Measurements from ENCODE around the gene BMPER.

Gene BMPER

DNA sequence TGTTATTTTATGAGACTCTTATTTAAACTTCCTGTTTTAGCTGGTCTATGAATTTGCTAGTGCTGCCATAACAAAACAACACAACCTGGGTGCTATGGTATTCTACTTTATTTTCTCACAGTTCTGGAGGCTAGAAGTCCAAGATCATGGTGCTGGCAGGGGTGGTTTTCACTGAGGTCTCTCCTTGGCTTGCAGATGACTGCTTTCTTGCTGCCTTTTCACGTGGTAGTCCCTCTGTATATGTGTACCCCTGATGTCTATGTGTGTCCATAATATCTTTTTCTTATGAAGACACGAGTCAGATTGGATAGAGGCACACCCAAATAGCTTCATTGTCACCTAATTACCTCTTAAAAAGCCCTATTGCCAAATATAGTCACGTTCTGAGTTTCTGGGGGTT is 270.5 kb downstream of the BMPER start:
- H3K27me3 ChIP-seq (ENCODE audit: control insufficient read depth, insufficient read depth, low read length), result no peaks in the 10 kb centered on the region
- H3K9me3 ChIP-seq (ENCODE audit: control insufficient read depth, low read length), result no peaks in the 10 kb centered on the region
- H3K4me1 ChIP-seq (ENCODE audit: control insufficient read depth, insufficient read depth, low read length), result no peaks in the 10 kb centered on the region
- no peak overlapping the region for H3K9ac ChIP-seq (ENCODE audit: low read length)
- H3K36me3 ChIP-seq (ENCODE audit: control insufficient read depth, insufficient read depth, low read length), result no peaks in the 10 kb centered on the region
- H3K4me3 ChIP-seq (ENCODE audit: low read length), result no peak overlapping the region

DNA sequence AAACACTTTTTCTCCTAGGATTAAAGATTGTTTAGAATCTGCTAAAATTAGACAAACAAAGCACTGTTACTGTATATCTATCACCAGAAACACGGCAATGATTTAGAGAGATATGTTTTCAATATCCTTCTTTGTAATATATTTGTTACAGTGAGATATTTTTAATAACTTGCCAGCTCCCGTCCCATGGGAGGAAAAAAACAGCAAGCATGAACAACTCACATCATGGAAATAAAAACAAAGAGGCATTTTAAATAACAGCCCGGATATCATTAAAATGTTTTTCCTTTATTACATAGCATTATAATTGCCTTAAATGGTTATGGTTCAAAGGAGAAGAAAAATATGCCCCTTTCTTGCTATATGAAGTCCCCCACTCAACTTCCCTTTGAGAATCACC is 272.1 kb downstream of the BMPER start:
- Histone ChIP-seq H3K27me3 (ENCODE audit: control insufficient read depth, insufficient read depth, low read length) (no peaks in the 10 kb centered on the region), H3K9me3 (ENCODE audit: control insufficient read depth, low read length) (no peaks in the 10 kb centered on the region), H3K4me1 (ENCODE audit: control insufficient read depth, insufficient read depth, low read length) (no peaks in the 10 kb centered on the region), H3K4me3 (ENCODE audit: low read length) (no peak overlapping the region), H3K36me3 (ENCODE audit: control insufficient read depth, insufficient read depth, low read length) (no peaks in the 10 kb centered on the region), H3K9ac (ENCODE audit: low read length) (no peak overlapping the region)

DNA sequence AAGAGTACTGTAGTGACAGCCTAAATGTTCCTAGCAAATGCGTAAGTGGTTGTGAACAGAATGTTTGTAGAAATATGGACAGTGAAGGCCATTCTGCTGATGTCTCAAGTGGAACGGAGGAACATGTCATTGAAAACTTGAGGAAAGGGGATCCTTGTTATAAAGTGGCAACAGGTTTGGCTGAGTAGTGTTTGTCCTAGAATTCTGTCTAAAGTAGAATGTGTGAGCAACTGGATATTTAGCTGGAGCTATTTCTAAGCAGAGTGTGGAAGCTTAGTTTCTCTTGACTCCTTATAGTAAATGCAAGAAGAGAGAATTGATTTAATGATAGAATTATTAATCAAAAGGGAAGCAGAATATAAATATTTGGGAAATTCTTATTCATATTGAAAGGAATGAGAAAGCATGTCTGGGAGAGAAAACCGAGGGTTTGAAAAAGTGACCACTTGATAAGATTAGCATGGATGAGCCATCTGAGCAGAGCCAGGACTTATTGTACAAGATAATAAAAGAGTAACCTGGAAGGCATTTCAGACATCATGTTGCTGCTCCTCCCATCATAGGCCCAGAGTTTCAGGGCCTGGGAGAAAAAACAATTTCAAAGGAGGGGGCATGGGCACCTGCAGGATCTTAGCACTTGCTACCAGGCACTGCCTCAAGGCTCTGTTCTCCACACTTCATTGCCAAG is 276.1 kb downstream of the BMPER start:
- Histone ChIP-seq H3K4me1 (ENCODE audit: control insufficient read depth, insufficient read depth, low read length) (no peaks in the 10 kb centered on the region), H3K27me3 (ENCODE audit: control insufficient read depth, insufficient read depth, low read length) (no peaks in the 10 kb centered on the region), H3K9ac (ENCODE audit: low read length) (no peak overlapping the region), H3K9me3 (ENCODE audit: control insufficient read depth, low read length) (no peaks in the 10 kb centered on the region), H3K4me3 (ENCODE audit: low read length) (no peak overlapping the region), H3K36me3 (ENCODE audit: control insufficient read depth, insufficient read depth, low read length) (no peaks in the 10 kb centered on the region)

GRCh38 chr7:34184466-34184865 is 279.1 kb downstream of the BMPER start:
- H3K4me1 ChIP-seq (ENCODE audit: control insufficient read depth, insufficient read depth, low read length), result no peaks in the 10 kb centered on the region
- H3K9me3 ChIP-seq (ENCODE audit: control insufficient read depth, low read length), result no peaks in the 10 kb centered on the region
- H3K36me3 ChIP-seq (ENCODE audit: control insufficient read depth, insufficient read depth, low read length), result no peaks in the 10 kb centered on the region
- H3K27me3 ChIP-seq (ENCODE audit: control insufficient read depth, insufficient read depth, low read length), result no peaks in the 10 kb centered on the region
- H3K4me3 ChIP-seq (ENCODE audit: low read length), result no peak overlapping the region
- no peak overlapping the region for H3K9ac ChIP-seq (ENCODE audit: low read length)

DNA sequence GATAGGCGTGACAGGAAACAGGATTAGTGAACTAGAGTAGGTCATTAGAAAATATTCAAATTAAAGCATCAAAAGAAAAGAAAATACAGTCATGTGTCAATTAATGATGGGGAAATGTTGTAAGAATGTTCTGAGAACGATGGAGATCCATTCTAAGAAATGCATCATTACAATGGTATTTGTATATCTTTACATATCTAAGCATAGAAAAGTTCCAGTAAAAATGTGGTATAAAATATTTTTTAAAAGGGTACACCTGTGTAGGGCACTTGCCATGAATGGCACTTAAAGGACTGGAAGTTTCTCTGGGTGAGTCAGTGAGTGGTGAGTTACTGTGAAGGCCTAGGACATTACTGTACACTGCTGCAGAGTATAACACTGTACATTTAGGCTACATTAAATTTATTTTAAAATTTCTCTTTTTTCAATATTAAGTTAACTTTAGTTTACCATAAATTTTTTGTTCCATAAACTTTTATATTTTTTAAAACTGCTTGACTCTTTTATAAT is 282.5 kb downstream of the BMPER start:
- Histone ChIP-seq H3K9me3 (ENCODE audit: control insufficient read depth, low read length) (no peaks in the 10 kb centered on the region), H3K27me3 (ENCODE audit: control insufficient read depth, insufficient read depth, low read length) (no peaks in the 10 kb centered on the region), H3K36me3 (ENCODE audit: control insufficient read depth, insufficient read depth, low read length) (no peaks in the 10 kb centered on the region), H3K4me3 (ENCODE audit: low read length) (no peak overlapping the region), H3K4me1 (ENCODE audit: control insufficient read depth, insufficient read depth, low read length) (no peaks in the 10 kb centered on the region), H3K9ac (ENCODE audit: low read length) (no peak overlapping the region)

DNA sequence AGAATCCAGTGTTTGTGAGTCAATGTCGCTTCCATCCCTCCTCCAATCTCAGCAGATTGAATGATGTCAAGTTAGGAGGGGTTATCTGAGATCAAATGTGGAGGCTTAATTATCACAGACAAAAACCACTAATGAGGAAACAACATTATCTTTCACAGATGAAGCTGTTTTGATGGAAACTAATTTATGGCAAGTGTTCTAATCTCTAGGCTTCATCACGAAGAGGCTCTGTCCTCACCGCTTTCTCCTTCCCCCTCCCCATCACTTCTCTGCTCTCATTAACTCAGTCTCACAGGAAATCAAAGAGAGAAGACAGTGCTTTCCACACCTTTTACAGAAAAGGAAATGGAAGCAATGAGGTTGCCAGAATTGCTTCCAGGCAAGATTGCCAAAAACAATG is 283.7 kb downstream of the BMPER start:
- Histone ChIP-seq H3K4me1 (ENCODE audit: control insufficient read depth, insufficient read depth, low read length) (no peaks in the 10 kb centered on the region), H3K9me3 (ENCODE audit: control insufficient read depth, low read length) (no peaks in the 10 kb centered on the region), H3K4me3 (ENCODE audit: low read length) (no peak overlapping the region), H3K36me3 (ENCODE audit: control insufficient read depth, insufficient read depth, low read length) (no peaks in the 10 kb centered on the region), H3K9ac (ENCODE audit: low read length) (no peak overlapping the region), H3K27me3 (ENCODE audit: control insufficient read depth, insufficient read depth, low read length) (no peaks in the 10 kb centered on the region)

DNA sequence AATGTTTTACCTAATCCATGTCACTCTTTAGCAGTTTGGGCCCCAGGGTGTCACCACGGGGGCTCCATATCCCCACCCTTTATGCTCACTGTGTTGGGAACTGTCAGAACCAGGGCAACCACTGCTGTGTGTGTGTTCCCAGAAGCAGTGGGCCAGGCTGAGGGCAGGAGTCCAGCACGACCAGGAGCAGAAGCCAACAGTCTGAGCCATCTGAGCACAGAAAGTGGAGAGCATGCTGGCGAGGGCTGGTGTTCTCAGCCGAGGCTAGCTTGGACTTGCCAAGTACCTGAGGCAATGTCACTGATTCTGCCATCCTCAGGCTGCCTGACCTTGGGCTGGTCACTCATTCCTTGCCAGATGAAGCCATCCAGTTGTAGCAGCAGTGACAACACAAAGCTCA is 285.0 kb downstream of the BMPER start:
- Histone ChIP-seq H3K9ac (ENCODE audit: low read length) (no peak overlapping the region), H3K4me1 (ENCODE audit: control insufficient read depth, insufficient read depth, low read length) (no peaks in the 10 kb centered on the region), H3K9me3 (ENCODE audit: control insufficient read depth, low read length) (no peaks in the 10 kb centered on the region), H3K27me3 (ENCODE audit: control insufficient read depth, insufficient read depth, low read length) (no peaks in the 10 kb centered on the region), H3K36me3 (ENCODE audit: control insufficient read depth, insufficient read depth, low read length) (no peaks in the 10 kb centered on the region), H3K4me3 (ENCODE audit: low read length) (no peak overlapping the region)

- H3K9me3 ChIP-seq (ENCODE audit: control insufficient read depth, low read length), result no peaks in the 10 kb centered on the region
- H3K9ac ChIP-seq (ENCODE audit: low read length), result no peak overlapping the region
- no peaks in the 10 kb centered on the region for H3K27me3 ChIP-seq (ENCODE audit: control insufficient read depth, insufficient read depth, low read length)
- H3K36me3 ChIP-seq (ENCODE audit: control insufficient read depth, insufficient read depth, low read length), result no peaks in the 10 kb centered on the region
- no peaks in the 10 kb centered on the region for H3K4me1 ChIP-seq (ENCODE audit: control insufficient read depth, insufficient read depth, low read length)
- no peak overlapping the region for H3K4me3 ChIP-seq (ENCODE audit: low read length)
Measured at GRCh38 chr7:34191162-34191561, 285.8 kb downstream of the BMPER start.

DNA sequence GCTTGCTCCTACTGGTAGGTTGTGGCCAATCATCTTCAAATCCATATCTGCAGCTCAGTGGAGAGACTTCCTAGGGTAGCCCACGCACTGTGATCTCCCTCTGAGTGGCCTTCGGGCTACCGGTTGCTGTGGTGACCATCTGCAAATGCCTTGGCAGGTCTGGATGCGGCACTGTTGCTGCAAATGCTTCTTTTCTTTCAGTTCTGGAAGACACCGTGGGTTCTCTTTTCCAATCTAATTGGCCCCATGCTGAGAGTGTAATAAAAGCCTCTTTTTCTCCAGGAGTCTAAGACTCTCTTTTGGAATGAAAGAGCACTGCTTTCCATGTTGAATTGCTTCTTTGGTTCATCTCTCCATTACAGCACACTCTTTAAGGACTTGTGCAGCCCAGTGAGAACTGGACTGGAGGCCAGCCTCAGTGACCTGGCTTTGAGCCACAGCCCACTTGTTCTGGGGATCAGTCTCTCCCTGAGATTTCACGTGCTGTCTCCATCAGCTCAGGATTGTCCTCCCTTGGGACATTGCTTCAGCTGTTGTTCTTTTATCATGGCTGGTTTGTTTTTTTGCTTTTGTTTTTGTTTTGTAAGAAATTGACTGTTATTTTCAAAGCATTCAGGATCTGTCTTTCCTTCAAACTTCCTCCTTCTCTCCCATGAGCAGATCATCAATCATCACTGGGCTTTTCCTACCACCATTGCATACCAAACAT is 286.6 kb downstream of the BMPER start:
- no peak overlapping the region for H3K4me3 ChIP-seq (ENCODE audit: low read length)
- no peaks in the 10 kb centered on the region for H3K9me3 ChIP-seq (ENCODE audit: control insufficient read depth, low read length)
- H3K4me1 ChIP-seq (ENCODE audit: control insufficient read depth, insufficient read depth, low read length), result no peaks in the 10 kb centered on the region
- no peaks in the 10 kb centered on the region for H3K27me3 ChIP-seq (ENCODE audit: control insufficient read depth, insufficient read depth, low read length)
- H3K36me3 ChIP-seq (ENCODE audit: control insufficient read depth, insufficient read depth, low read length), result no peaks in the 10 kb centered on the region
- H3K9ac ChIP-seq (ENCODE audit: low read length), result no peak overlapping the region

- H3K4me1 ChIP-seq (ENCODE audit: control insufficient read depth, insufficient read depth, low read length), result no peaks in the 10 kb centered on the region
- H3K27me3 ChIP-seq (ENCODE audit: control insufficient read depth, insufficient read depth, low read length), result no peaks in the 10 kb centered on the region
- H3K9ac ChIP-seq (ENCODE audit: low read length), result no peak overlapping the region
- no peaks in the 10 kb centered on the region for H3K9me3 ChIP-seq (ENCODE audit: control insufficient read depth, low read length)
- H3K36me3 ChIP-seq (ENCODE audit: control insufficient read depth, insufficient read depth, low read length), result no peaks in the 10 kb centered on the region
- no peak overlapping the region for H3K4me3 ChIP-seq (ENCODE audit: low read length)
Measured at GRCh38 chr7:34192906-34193305, 287.6 kb downstream of the BMPER start.

GRCh38 chr7:34198231-34198641 is 292.9 kb downstream of the BMPER start:
- Histone ChIP-seq H3K36me3 (ENCODE audit: control insufficient read depth, insufficient read depth, low read length) (no peaks in the 10 kb centered on the region), H3K27me3 (ENCODE audit: control insufficient read depth, insufficient read depth, low read length) (no peaks in the 10 kb centered on the region), H3K4me1 (ENCODE audit: control insufficient read depth, insufficient read depth, low read length) (no peaks in the 10 kb centered on the region), H3K9ac (ENCODE audit: low read length) (no peak overlapping the region), H3K9me3 (ENCODE audit: control insufficient read depth, low read length) (no peaks in the 10 kb centered on the region), H3K4me3 (ENCODE audit: low read length) (no peak overlapping the region)
